ENCODE measurements around the gene SNW1.
"Not testable (repeated sequence)": the region's sequence is repeated elsewhere in the genome, so short reads cannot be mapped to it uniquely, and the experiment has no call there.

SNW1 gene

DNA sequence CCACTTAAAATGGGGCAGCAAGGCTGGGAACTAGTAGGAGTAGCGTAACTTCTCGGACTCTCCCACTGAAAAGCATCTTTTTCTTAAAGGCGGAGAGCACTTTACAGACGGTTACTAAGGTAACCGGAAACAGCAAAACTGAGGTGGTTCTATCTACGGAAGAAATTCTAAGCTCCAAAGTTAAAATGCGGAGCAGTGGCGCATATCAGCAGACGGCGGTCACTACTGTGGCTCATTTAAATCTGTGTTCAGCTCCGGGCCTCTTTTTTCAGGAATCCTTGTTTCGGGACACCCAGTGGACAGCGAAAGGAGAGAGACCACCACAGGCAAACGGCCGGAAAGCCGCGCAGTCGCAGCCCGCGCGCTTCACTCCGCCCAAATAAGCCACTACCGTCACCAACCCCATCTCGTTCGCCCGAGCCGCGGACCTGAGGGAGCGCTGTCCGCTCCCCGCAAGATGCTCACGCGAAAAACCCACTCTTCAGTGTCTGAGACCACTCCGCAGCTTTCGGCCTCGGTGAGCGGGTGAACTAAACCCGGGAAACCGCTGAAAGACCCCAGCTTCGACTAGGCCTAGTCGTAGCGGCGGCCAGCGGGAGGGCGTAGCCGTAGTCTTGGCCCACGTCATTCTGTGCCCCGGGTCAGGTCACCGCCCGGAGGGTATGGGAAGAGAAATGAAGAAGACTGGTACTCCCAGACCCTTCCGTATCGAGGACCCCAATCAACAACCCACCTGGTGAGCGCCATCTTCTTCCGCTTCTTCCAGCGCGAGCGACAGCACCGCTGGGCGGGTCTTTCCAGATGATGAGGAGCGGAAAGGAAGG, at the start of gene SNW1:
TSS of gene SNW1 (minus strand) at position 776 of the 824 bp plus-strand sequence. CDS start at position 747, 29 bp downstream.
- TF ChIP-seq, protein P1, sequence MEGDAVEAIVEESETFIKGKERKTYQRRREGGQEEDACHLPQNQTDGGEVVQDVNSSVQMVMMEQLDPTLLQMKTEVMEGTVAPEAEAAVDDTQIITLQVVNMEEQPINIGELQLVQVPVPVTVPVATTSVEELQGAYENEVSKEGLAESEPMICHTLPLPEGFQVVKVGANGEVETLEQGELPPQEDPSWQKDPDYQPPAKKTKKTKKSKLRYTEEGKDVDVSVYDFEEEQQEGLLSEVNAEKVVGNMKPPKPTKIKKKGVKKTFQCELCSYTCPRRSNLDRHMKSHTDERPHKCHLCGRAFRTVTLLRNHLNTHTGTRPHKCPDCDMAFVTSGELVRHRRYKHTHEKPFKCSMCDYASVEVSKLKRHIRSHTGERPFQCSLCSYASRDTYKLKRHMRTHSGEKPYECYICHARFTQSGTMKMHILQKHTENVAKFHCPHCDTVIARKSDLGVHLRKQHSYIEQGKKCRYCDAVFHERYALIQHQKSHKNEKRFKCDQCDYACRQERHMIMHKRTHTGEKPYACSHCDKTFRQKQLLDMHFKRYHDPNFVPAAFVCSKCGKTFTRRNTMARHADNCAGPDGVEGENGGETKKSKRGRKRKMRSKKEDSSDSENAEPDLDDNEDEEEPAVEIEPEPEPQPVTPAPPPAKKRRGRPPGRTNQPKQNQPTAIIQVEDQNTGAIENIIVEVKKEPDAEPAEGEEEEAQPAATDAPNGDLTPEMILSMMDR (IDR thresholded peaks at IDR 0.05; ENCODE audit: extremely low read depth, missing control alignments) = no peak
- peak; percentile 93 for DNase-seq (ENCODE audit: low spot score)

DNA sequence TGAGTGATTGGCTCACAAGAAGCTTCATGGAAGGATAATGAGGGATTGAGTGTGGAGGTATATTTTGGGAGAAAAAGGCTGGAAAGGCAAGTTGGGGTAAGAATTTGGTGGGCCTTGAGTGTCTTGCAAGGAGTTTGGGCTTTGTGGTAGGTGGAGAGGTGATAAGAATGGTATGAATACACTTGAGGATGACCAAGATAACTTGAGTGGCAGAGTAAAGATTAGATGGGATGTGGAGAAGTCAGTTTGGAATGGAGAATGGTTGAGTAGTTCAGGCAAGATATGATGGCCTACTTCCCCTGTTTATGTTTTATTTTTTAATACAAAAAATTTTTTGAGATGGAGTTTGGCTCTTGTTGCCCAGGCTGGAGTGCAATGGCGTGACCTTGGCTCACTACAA, 48.1 kb upstream of the SNW1 start:
- TF ChIP-seq, protein P1 (IDR thresholded peaks at IDR 0.05; ENCODE audit: extremely low read depth, missing control alignments) = no peak

DNA sequence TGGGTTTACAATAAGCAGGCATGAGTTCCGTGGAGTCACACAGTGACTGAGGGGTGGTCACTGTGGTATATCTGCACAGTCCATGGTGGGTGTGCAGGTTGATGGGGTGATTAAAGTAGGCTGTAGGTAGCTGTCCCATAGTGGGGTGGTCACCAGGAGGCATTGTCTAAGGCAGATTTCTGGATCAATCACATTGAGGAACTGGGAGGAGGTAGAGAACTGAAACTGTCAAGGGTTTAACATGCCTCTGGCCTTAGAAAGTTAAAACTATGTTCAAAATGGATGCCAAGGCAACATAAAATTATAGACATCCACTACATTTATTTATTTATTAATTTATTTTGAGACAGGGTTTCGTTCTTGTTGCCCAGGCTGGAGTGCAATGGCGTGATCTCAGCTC, 47.3 kb upstream of the SNW1 start:
- TF ChIP-seq, protein P1 (IDR thresholded peaks at IDR 0.05; ENCODE audit: extremely low read depth, missing control alignments) = no peak
- DNase-seq (ENCODE audit: low spot score) = no peak

More for the DNA sequence above, 48.1 kb upstream of the SNW1 start:
- DNase-seq (ENCODE audit: low spot score) = no peak

DNA sequence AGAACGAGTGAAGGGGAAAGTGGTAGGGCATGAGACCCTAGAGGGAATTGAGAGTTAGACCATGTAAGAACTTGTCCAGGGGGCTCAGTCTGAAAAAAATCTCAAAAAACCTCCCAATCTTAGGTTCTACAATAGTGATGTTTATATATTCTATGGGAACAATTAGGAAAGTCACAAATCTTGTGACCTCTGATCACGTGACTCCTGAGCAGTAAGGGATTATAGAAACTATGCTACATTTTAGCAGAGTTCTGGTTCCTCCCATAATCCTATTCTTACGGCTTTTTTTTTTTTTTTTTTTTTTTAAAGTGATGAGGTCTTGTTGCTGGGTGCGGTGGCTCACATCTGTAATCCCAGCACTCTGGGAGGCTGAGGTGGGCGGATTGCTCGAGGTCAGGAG, 44.8 kb upstream of the SNW1 start:
- DNase-seq (ENCODE audit: low spot score) = no peak
- TF ChIP-seq, protein P1 (IDR thresholded peaks at IDR 0.05; ENCODE audit: extremely low read depth, missing control alignments) = no peak

DNA sequence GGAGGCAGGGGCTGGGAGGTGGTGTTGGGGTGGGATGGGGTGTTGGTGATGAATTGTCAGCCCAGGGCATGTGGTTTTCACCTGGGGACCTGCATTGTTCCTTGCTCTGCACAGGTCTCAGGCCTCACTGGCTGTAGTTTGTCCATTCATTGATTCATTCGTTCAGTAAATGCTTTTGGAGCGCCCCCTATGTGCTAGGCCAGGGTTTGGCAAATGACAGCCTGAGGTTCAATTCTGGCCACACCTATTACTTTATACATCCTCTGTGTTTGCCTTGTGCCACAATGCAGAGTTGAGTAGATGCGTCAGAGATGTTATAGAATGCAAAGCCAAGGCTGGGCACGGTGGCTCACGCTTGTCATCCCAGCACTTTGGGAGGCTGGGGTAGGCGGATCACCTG, 43.6 kb upstream of the SNW1 start:
- DNase-seq (ENCODE audit: low spot score) = peak; percentile 49
- TF ChIP-seq, protein P1 (IDR thresholded peaks at IDR 0.05; ENCODE audit: extremely low read depth, missing control alignments) = peak; percentile 42

DNA sequence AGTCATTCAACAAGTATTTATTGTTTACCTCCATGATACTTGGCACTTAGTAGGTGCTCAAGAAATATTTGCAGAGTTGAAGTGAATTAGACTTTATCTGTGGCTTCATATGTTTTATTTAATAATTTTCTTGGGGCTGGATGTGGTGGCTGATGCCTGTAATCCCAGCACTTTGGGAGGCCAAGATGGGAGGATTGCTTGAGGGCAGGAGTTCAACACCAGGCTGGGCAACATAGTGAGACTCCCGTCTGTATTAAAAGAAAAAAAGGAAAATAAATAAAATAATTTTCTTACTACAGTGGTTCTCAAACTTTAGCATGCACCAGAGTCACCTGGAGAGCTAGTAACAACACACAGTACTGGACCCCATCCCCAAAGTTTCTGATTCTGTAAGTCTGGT, 39.9 kb upstream of the SNW1 start:
- TF ChIP-seq, protein P1 (IDR thresholded peaks at IDR 0.05; ENCODE audit: extremely low read depth, missing control alignments) = no peak
- DNase-seq (ENCODE audit: low spot score) = no peak

DNA sequence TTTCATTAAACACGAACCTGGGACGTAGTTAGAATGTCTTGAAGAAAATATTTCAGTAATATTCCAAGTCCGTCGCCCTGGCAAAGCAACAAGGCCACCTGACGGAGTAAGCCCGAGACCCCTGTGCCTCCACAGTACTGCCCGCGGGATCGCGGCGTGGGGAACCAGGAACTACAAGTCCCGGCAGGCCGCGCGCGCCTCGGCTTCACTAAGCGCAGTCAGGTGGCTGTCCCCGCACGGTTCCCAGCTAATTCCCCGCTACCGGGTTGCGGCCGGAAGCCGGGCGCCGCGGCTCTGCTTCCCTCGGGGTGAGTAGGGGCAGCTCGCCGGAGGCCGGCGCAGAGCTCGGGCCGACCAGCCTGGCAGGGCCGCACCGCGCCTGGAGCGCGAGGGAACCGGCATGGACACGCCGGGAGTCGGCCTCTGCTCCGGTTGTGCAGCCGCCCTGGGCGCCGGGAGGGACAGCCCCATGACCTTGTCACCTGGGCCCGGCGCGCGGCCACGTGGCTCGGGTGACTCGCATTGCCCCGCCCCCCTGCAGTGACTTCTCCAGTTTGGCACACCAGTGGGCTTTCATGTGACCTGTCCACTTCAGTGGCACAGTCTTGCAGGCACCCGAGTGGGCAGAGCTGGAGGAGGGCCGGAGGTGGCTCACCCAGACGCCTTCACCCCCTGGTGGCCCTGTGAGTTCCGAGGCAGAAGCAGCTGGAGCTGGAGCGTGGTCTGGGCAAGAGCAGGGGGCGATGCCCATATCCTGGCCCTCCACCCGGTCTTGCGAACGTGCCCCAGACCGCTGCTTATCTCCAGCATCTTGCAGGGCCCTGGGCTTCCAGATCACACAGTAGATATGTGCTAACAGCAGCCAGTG, 39.1 kb upstream of the SNW1 start, which contains the start of gene ADCK1:
TSS of gene ADCK1 (plus strand) at position 247 of the 868 bp plus-strand sequence. CDS start 18,870 bp downstream, outside the sequence.
- DNase-seq (ENCODE audit: low spot score) = peak; percentile 91
- TF ChIP-seq, protein P1 (IDR thresholded peaks at IDR 0.05; ENCODE audit: extremely low read depth, missing control alignments) = no peak

DNA sequence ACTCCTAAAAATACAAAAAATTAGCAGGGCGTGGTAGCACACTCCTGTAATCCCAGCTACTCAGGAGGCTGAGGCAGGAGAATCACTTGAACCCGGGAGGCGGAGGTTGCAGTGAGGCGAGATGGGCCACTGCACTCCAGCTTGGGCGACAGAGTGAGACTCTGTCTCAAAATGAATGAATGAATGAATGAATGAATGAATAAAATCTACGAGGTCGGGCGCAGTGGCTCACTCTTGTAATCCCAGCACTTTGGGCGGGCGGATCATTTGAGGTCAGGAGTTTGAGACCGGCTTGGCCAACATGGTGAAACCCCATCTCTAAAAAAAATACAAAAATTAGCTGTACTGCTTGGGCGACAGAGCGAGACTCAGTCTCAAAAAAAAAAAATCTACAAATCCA, 38.5 kb upstream of the SNW1 start:
- DNase-seq (ENCODE audit: low spot score) = not testable (repeated sequence)
